Measurements from ENCODE around the gene MYO7B.

The MYO7B gene

GRCh38 chr2:127585270-127585807 lies 49.9 kb downstream of the MYO7B start:
- Histone ChIP-seq H2AFZ (ENCODE audit: low read length) (no peak overlapping the region), H3K4me3 (ENCODE audit: low read length) (no peak overlapping the region), H3K9ac (ENCODE audit: low read length) (no peak overlapping the region), H3K79me2 (ENCODE audit: low read length) (no peaks in the 10 kb centered on the region), H3F3A (ENCODE audit: insufficient read depth, low read length) (no peaks in the 10 kb centered on the region), H3K9me2 (replicated peaks; ENCODE audit: insufficient read depth, low read length) (no peaks in the 10 kb centered on the region), H3K36me3 (replicated peaks; ENCODE audit: insufficient read depth, low read length) (no peaks in the 10 kb centered on the region), H3K4me1 (ENCODE audit: low read length) (no peaks in the 10 kb centered on the region), H3K4me2 (ENCODE audit: low read depth, low read length) (no peak overlapping the region), H3K27me3 (replicated peaks; ENCODE audit: insufficient read depth, low read length) (peaks cover 57% of the 10 kb centered on the region), H3K9me3 (replicated peaks; ENCODE audit: insufficient read depth, low read length) (no peaks in the 10 kb centered on the region), H4K20me1 (ENCODE audit: insufficient read depth, low read length) (no peaks in the 10 kb centered on the region), H3K27ac (ENCODE audit: low read length) (no peak overlapping the region)
- TF ChIP-seq CTCF (IDR thresholded peaks at IDR 0.05; ENCODE audit: low read length), result no peak
- no peak for TF ChIP-seq EZH2phosphoT487 (IDR thresholded peaks at IDR 0.05; ENCODE audit: low read length)
- no peak for TF ChIP-seq EZH2 (optimal IDR thresholded peaks at IDR 0.05; ENCODE audit: low read depth, low read length)
- DNase-seq, result no peak

GRCh38 chr2:127586136-127586535 lies 50.7 kb downstream of the MYO7B start:
- Histone ChIP-seq H3K9me3 (replicated peaks; ENCODE audit: insufficient read depth, low read length) (no peaks in the 10 kb centered on the region), H3F3A (ENCODE audit: insufficient read depth, low read length) (no peaks in the 10 kb centered on the region), H3K27ac (ENCODE audit: low read length) (no peak overlapping the region), H4K20me1 (ENCODE audit: insufficient read depth, low read length) (no peaks in the 10 kb centered on the region), H3K9me2 (replicated peaks; ENCODE audit: insufficient read depth, low read length) (no peaks in the 10 kb centered on the region), H3K27me3 (replicated peaks; ENCODE audit: insufficient read depth, low read length) (peaks cover 55% of the 10 kb centered on the region), H3K4me1 (ENCODE audit: low read length) (no peaks in the 10 kb centered on the region), H3K79me2 (ENCODE audit: low read length) (no peaks in the 10 kb centered on the region), H3K4me3 (ENCODE audit: low read length) (no peak overlapping the region), H2AFZ (ENCODE audit: low read length) (no peak overlapping the region), H3K36me3 (replicated peaks; ENCODE audit: insufficient read depth, low read length) (no peaks in the 10 kb centered on the region), H3K9ac (ENCODE audit: low read length) (no peak overlapping the region), H3K4me2 (ENCODE audit: low read depth, low read length) (no peak overlapping the region)
- TF ChIP-seq CTCF (IDR thresholded peaks at IDR 0.05; ENCODE audit: low read length) (no peak), EZH2 (optimal IDR thresholded peaks at IDR 0.05; ENCODE audit: low read depth, low read length) (no peak), EZH2phosphoT487 (IDR thresholded peaks at IDR 0.05; ENCODE audit: low read length) (no peak)
- DNase-seq, result no peak

DNA sequence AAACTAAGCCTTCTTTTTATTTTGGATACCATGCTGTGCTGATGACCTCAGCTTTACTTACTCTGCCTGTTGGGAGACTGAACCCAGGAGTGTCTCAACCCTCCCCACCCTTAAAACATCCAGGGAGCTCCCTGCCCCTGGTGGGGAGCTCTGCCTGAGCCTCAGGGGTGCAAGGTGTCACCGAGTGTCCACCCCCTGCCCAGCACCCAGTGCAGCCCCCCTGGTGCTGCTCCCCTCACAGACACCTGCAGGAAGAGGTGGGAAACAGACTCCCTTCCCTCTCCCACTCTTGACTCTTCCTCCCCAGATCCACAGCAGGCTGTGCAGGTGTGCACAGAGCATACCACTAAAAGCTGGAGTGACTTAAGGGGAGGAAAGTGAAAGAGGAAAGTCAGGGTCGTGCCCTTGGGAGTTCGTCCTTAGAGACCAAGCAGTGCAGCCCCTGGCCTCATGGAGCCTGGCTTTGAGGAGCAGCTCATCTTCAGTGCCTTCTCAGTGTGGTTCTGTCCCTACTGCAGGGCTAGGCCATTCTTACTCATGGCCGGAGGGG lies 51.3 kb downstream of the MYO7B start:
- TF ChIP-seq CTCF (IDR thresholded peaks at IDR 0.05; ENCODE audit: low read length) (no peak), EZH2phosphoT487 (IDR thresholded peaks at IDR 0.05; ENCODE audit: low read length) (no peak), EZH2 (optimal IDR thresholded peaks at IDR 0.05; ENCODE audit: low read depth, low read length) (no peak)
- no peak overlapping the region for H2AFZ ChIP-seq (ENCODE audit: low read length)
- H3F3A ChIP-seq (ENCODE audit: insufficient read depth, low read length), result no peaks in the 10 kb centered on the region
- no peaks in the 10 kb centered on the region for H3K36me3 ChIP-seq (replicated peaks; ENCODE audit: insufficient read depth, low read length)
- H3K9me3 ChIP-seq (replicated peaks; ENCODE audit: insufficient read depth, low read length), result no peaks in the 10 kb centered on the region
- H3K9ac ChIP-seq (ENCODE audit: low read length), result no peak overlapping the region
- peaks cover 48% of the 10 kb centered on the region for H3K27me3 ChIP-seq (replicated peaks; ENCODE audit: insufficient read depth, low read length)
- no peak for DNase-seq
- H3K4me2 ChIP-seq (ENCODE audit: low read depth, low read length), result no peak overlapping the region
- no peaks in the 10 kb centered on the region for H3K4me1 ChIP-seq (ENCODE audit: low read length)
- no peaks in the 10 kb centered on the region for H3K79me2 ChIP-seq (ENCODE audit: low read length)
- no peak overlapping the region for H3K4me3 ChIP-seq (ENCODE audit: low read length)
- H3K9me2 ChIP-seq (replicated peaks; ENCODE audit: insufficient read depth, low read length), result no peaks in the 10 kb centered on the region
- H3K27ac ChIP-seq (ENCODE audit: low read length), result no peak overlapping the region
- no peaks in the 10 kb centered on the region for H4K20me1 ChIP-seq (ENCODE audit: insufficient read depth, low read length)
